Upper lobe of left lung (tissue), 6 donors: ENCODE measurements around the gene RSL24D1. TPM values are rescaled to one million over a fixed set of nuclear protein-coding genes. Genes with fewer than 3 reads are reported as not detected.

ENCODE experiments used
- ATAC-seq, 2 donors: fragments of 200-7000 bp; cut with Tn5 transposase; one replicate each; pipeline ENCODE4 v1.9.1; 2022; ENCODE audit warnings: mild to moderate bottlenecking in 2 of 2, moderate library complexity in 2 of 2; ENCODE audit not compliant: low FRiP score in 2 of 2
- DNase-seq, 2 donors: peaks; one replicate each; pipeline ENCODE4 v3.0.0-alpha.2; 2019 to 2020
- H3K27ac ChIP-seq, 4 donors: fragments of 200-600 bp; sonication (generic); one replicate each; pipeline ENCODE4 v1.5.1; 2016 to 2019
- H3K27me3 ChIP-seq, 4 donors: fragments of 200-600 bp; sonication (generic); one replicate each; pipeline ENCODE4 v1.5.1; 2017 to 2019
- H3K36me3 ChIP-seq, 4 donors: fragments of 200-600 bp; sonication (generic); one replicate each; pipeline ENCODE4 v1.5.1; 2016 to 2019
- H3K4me1 ChIP-seq, 4 donors: fragments of 200-600 bp; sonication (generic); one replicate each; pipeline ENCODE4 v1.5.1; 2018 to 2019
- H3K4me3 ChIP-seq, 4 donors: fragments of 200-600 bp; sonication (generic); one replicate each; pipeline ENCODE4 v1.5.1; 2017 to 2019; ENCODE audit warnings: mild to moderate bottlenecking in 2 of 4, moderate library complexity in 1 of 4
- H3K9me3 ChIP-seq, 4 donors: fragments of 200-600 bp; sonication (generic); one replicate each; pipeline ENCODE4 v1.5.1; 2018 to 2019
- CTCF ChIP-seq, 6 experiments: fragments of 450-650 bp in 4 of 6; fragments of 200-600 bp in 2 of 6; sonication (generic) in 2 of 6; IDR thresholded peaks; one replicate each; pipeline ENCODE4 v1.5.1; 2016 to 2019; ENCODE audit warnings: antibody characterized with exemption in 6 of 6
- EP300 ChIP-seq, 4 donors: sonication (generic); formaldehyde crosslinking; IDR thresholded peaks; one replicate each; pipeline ENCODE4 v1.5.1; 2017; ENCODE audit warnings: antibody characterized with exemption in 4 of 4, control low read depth in 2 of 4
- POLR2A ChIP-seq, 4 donors: fragments of 450-650 bp; IDR thresholded peaks; one replicate each; pipeline ENCODE4 v1.5.1; 2016 to 2017; ENCODE audit warnings: antibody characterized with exemption in 4 of 4, mild to moderate bottlenecking in 2 of 4
- POLR2AphosphoS5 ChIP-seq, 2 donors: sonication (generic); formaldehyde crosslinking; IDR thresholded peaks; one replicate each; pipeline ENCODE4 v1.5.1; 2017; ENCODE audit warnings: antibody characterized with exemption in 2 of 2
- WGBS, 2 donors: methylation state at CpG; one replicate each; pipeline ENCODE4 v1.1.5; 2017 to 2018; 5-methylcytosine and 5-hydroxymethylcytosine counted together
- total RNA-seq, 6 donors: library from RNA; depleted of rRNA in 4 of 6; stranded (reverse); fragments of >200 nt in 4 of 6; gene quantifications; one replicate each; pipeline versions ENCODE4 v1.1.0 to v1.2.1, GENCODE V29; 2016 to 2021
- donor health status: DM: no; HTN: no; CAD: no; lungs with moderate emphysema.
- donor health status: DM: no; HTN: yes; CAD: no; lungs with severe emphysema.

Gene RSL24D1
- total RNA-seq, 6 donors from 2014 or later, result 20.5 to 84.3 (median 50.9) TPM

GRCh38 chr15:55221090-55222011, 24.6 kb upstream of the RSL24D1 start:
- Histone ChIP-seq H3K4me1 (peaks cover 33 to 59% (median 43%) of the 10 kb centered on the region in 4 donors), H3K4me3 (no peak overlapping the region), H3K27me3 (no peaks in the 10 kb centered on the region), H3K27ac (peak overlapping the region; percentile 81 to 92 (median 84)), H3K9me3 (no peaks in the 10 kb centered on the region), H3K36me3 (peaks cover 0 to 23% (median 2%) of the 10 kb centered on the region in 4 donors)
- DNase-seq (peak in 1 of 2 donors; percentile 74), ATAC-seq (peak; percentile 90 to 92)
- TF ChIP-seq POLR2AphosphoS5 (IDR thresholded peaks at IDR 0.05) (peak; percentile 71 to 98), EP300 (IDR thresholded peaks at IDR 0.05) (peak in 3 of 4 donors; percentile 83 to 97 (median 85)), CTCF (IDR thresholded peaks at IDR 0.05) (no peak)
- whole genome bisulfite sequencing, 2 donors, result 36 to 52% methylated on average over 6 of the region's 6 CpGs

- Histone ChIP-seq H3K4me3 (no peak overlapping the region), H3K36me3 (peaks cover 0 to 23% (median 2%) of the 10 kb centered on the region in 4 donors), H3K27me3 (no peaks in the 10 kb centered on the region), H3K27ac (peak overlapping the region; percentile 81 to 92 (median 84)), H3K4me1 (peaks cover 33 to 59% (median 43%) of the 10 kb centered on the region in 4 donors), H3K9me3 (no peaks in the 10 kb centered on the region)
- no peak for ATAC-seq
- DNase-seq, result no peak
- TF ChIP-seq EP300 (IDR thresholded peaks at IDR 0.05) (no peak), POLR2A (IDR thresholded peaks at IDR 0.05) (no peak), POLR2AphosphoS5 (IDR thresholded peaks at IDR 0.05) (no peak), CTCF (IDR thresholded peaks at IDR 0.05) (no peak)
Observed at GRCh38 chr15:55220606-55221005, 23.9 kb upstream of the RSL24D1 start.

GRCh38 chr15:55218056-55218455, 21.3 kb upstream of the RSL24D1 start:
- DNase-seq (no peak), ATAC-seq (no peak)
- Histone ChIP-seq H3K36me3 (peaks cover 0 to 18% (median 2%) of the 10 kb centered on the region in 4 donors), H3K4me3 (no peak overlapping the region), H3K27me3 (no peaks in the 10 kb centered on the region), H3K27ac (peak overlapping the region in 3 of 4 donors; percentile 13 to 86 (median 27)), H3K4me1 (peaks cover 30 to 53% (median 34%) of the 10 kb centered on the region in 4 donors), H3K9me3 (no peaks in the 10 kb centered on the region)
- 56 to 66% methylated on average over 2 of the region's 2 CpGs for WGBS, 2 donors
- TF ChIP-seq EP300 (IDR thresholded peaks at IDR 0.05) (no peak), POLR2AphosphoS5 (IDR thresholded peaks at IDR 0.05) (no peak), CTCF (IDR thresholded peaks at IDR 0.05) (no peak), POLR2A (IDR thresholded peaks at IDR 0.05) (no peak)

- no peak for ATAC-seq
- H3K27me3 ChIP-seq, result no peaks in the 10 kb centered on the region
- H3K4me1 ChIP-seq, result no peaks in the 10 kb centered on the region
- WGBS, 2 donors, result 84 to 98% methylated on average over 4 of the region's 4 CpGs
- no peak for DNase-seq
- no peaks in the 10 kb centered on the region for H3K9me3 ChIP-seq
- no peak for TF ChIP-seq EP300 (IDR thresholded peaks at IDR 0.05)
- H3K36me3 ChIP-seq, result peaks cover 0 to 23% (median 7%) of the 10 kb centered on the region in 4 donors
- no peak overlapping the region for H3K27ac ChIP-seq
- H3K4me3 ChIP-seq, result no peak overlapping the region
Observed at GRCh38 chr15:55204464-55204863, 7.7 kb upstream of the RSL24D1 start.

GRCh38 chr15:55202206-55202605, 5.5 kb upstream of the RSL24D1 start:
- WGBS, 2 donors, result 88 to 100% methylated on average over 1 of the region's 1 CpG

More at GRCh38 chr15:55202206-55202605, 5.5 kb upstream of the RSL24D1 start:
- Histone ChIP-seq H3K27me3 (no peaks in the 10 kb centered on the region), H3K4me1 (peaks cover 0 to 9% (median 4%) of the 10 kb centered on the region in 4 donors), H3K36me3 (peaks cover 0 to 14% (median 7%) of the 10 kb centered on the region in 4 donors), H3K9me3 (no peaks in the 10 kb centered on the region), H3K4me3 (no peak overlapping the region), H3K27ac (no peak overlapping the region)
- TF ChIP-seq EP300 (IDR thresholded peaks at IDR 0.05) (no peak), CTCF (IDR thresholded peaks at IDR 0.05) (no peak), POLR2A (IDR thresholded peaks at IDR 0.05) (no peak), POLR2AphosphoS5 (IDR thresholded peaks at IDR 0.05) (no peak)
- no peak for DNase-seq
- no peak for ATAC-seq
